B cell (primary cell): Measurements from ENCODE around the gene RASA3.

Experiments
- EZH2 ChIP-seq: IDR thresholded peaks from 2 replicates; pipeline ENCODE4 v1.6.1; 2012; ENCODE audit warnings: borderline replicate concordance, low read depth, mild to moderate bottlenecking, moderate library complexity, low read length; ENCODE audit not compliant: insufficient read depth, poor library complexity, severe bottlenecking
- TF ChIP-seq, protein P1 (sequence below): fragments of 200-600 bp; IDR thresholded peaks from one replicate; pipeline ENCODE4 v1.8.0; 2022; ENCODE audit warnings: antibody characterized with exemption, mild to moderate bottlenecking

DNA sequence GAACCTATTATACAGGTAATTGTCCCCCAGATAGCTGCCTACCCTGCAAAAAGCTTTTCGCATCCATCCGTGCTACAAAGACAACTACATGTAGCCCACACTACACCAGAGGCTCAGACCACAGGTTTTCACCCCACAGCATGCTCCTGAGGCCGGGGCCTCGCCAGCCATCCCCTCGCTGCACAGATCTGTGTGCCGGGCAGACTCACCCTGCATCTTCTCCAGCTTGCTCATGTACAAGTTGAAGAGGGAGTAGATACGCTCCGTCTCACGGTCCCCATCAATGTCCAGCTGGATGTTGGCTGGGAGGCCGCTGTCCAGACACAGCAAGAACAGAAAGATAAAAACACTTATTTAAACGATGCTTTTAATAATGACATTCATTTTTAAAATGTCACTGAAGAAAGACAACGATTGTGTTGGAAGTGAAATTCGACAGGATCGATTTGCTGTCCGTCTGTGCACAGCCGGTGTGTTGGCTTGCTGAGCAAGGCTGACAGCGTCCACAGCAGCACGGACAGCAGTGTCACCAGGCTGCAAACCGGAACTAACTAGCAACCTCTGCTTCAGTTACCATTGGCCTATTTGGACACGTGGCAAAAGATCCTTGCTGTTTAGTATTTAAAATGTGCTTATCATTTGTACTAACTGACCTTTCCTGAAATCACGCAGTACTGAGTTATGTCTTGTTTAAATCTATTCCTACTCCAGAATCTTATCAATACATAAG lies 140.0 kb downstream of the RASA3 start:
- TF ChIP-seq, protein P1, sequence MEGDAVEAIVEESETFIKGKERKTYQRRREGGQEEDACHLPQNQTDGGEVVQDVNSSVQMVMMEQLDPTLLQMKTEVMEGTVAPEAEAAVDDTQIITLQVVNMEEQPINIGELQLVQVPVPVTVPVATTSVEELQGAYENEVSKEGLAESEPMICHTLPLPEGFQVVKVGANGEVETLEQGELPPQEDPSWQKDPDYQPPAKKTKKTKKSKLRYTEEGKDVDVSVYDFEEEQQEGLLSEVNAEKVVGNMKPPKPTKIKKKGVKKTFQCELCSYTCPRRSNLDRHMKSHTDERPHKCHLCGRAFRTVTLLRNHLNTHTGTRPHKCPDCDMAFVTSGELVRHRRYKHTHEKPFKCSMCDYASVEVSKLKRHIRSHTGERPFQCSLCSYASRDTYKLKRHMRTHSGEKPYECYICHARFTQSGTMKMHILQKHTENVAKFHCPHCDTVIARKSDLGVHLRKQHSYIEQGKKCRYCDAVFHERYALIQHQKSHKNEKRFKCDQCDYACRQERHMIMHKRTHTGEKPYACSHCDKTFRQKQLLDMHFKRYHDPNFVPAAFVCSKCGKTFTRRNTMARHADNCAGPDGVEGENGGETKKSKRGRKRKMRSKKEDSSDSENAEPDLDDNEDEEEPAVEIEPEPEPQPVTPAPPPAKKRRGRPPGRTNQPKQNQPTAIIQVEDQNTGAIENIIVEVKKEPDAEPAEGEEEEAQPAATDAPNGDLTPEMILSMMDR = no peak
- TF ChIP-seq EZH2 = no peak
